ENCODE data around the gene JAM2. TPM values are rescaled to one million over a fixed set of nuclear protein-coding genes. Genes with fewer than 3 reads are reported as not detected.

Gene JAM2
- total RNA-seq, 1 donor from 2014 or later: 6.6 TPM

GRCh38 chr21:25734654-25734903, 95.5 kb downstream of the JAM2 start:
- no peak for TF ChIP-seq CTCF (IDR thresholded peaks at IDR 0.05)
- Mint-ChIP-seq H3K4me1 (ENCODE audit: low read depth) (peaks cover 36% of the 10 kb centered on the region), H3K4me3 (ENCODE audit: unreplicated experiment) (peak overlapping the region; percentile 98), H3K27ac (ENCODE audit: unreplicated experiment) (peak overlapping the region; percentile 100), H3K36me3 (ENCODE audit: low read depth) (no peaks in the 10 kb centered on the region), H3K27me3 (ENCODE audit: low read depth) (no peaks in the 10 kb centered on the region), H3K9me3 (ENCODE audit: low read depth) (no peaks in the 10 kb centered on the region)
- no peak for DNase-seq (ENCODE audit: low spot score)

- no peaks in the 10 kb centered on the region for H3K27me3 Mint-ChIP-seq (ENCODE audit: low read depth)
- peaks cover 36% of the 10 kb centered on the region for H3K4me1 Mint-ChIP-seq (ENCODE audit: low read depth)
- H3K36me3 Mint-ChIP-seq (ENCODE audit: low read depth): no peaks in the 10 kb centered on the region
- DNase-seq (ENCODE audit: low spot score): peak; percentile 99
- H3K4me3 Mint-ChIP-seq (ENCODE audit: unreplicated experiment): peak within 1 kb of the TSS; percentile 98
- TF ChIP-seq CTCF (IDR thresholded peaks at IDR 0.05): peak; percentile 49
- peak within 1 kb of the TSS; percentile 100 for H3K27ac Mint-ChIP-seq (ENCODE audit: unreplicated experiment)
- no peaks in the 10 kb centered on the region for H3K9me3 Mint-ChIP-seq (ENCODE audit: low read depth)
These were observed 96.0 kb downstream of the JAM2 start, which contains the start of the genes ATP5PF and GABPA for GRCh38 chr21:25734904-25735645. Gene ATP5PF, minus strand, starts transcription at chr21:25734904. Its CDS starts 5,110 bp downstream, at chr21:25729794. Gene GABPA, plus strand, starts transcription at chr21:25734972. Its CDS starts 6,627 bp downstream, at chr21:25741599.

- Mint-ChIP-seq H3K4me1 (ENCODE audit: low read depth) (peaks cover 36% of the 10 kb centered on the region), H3K4me3 (ENCODE audit: unreplicated experiment) (peak overlapping the region; percentile 98), H3K9me3 (ENCODE audit: low read depth) (no peaks in the 10 kb centered on the region), H3K27ac (ENCODE audit: unreplicated experiment) (peak overlapping the region; percentile 92), H3K27me3 (ENCODE audit: low read depth) (no peaks in the 10 kb centered on the region), H3K36me3 (ENCODE audit: low read depth) (no peaks in the 10 kb centered on the region)
- peak; percentile 95 for DNase-seq (ENCODE audit: low spot score)
- TF ChIP-seq CTCF (IDR thresholded peaks at IDR 0.05): no peak
These were observed 96.9 kb downstream of the JAM2 start for GRCh38 chr21:25735646-25736597.

GRCh38 chr21:25737421-25737820, 98.4 kb downstream of the JAM2 start:
- no peak for DNase-seq (ENCODE audit: low spot score)
- Mint-ChIP-seq H3K4me1 (ENCODE audit: low read depth) (peaks cover 32% of the 10 kb centered on the region), H3K9me3 (ENCODE audit: low read depth) (no peaks in the 10 kb centered on the region), H3K27ac (ENCODE audit: unreplicated experiment) (no peak overlapping the region), H3K36me3 (ENCODE audit: low read depth) (no peaks in the 10 kb centered on the region), H3K27me3 (ENCODE audit: low read depth) (no peaks in the 10 kb centered on the region), H3K4me3 (ENCODE audit: unreplicated experiment) (no peak overlapping the region)
- TF ChIP-seq CTCF (IDR thresholded peaks at IDR 0.05): no peak

- TF ChIP-seq CTCF (IDR thresholded peaks at IDR 0.05): no peak
- no peak for DNase-seq (ENCODE audit: low spot score)
- Mint-ChIP-seq H3K9me3 (ENCODE audit: low read depth) (no peaks in the 10 kb centered on the region), H3K4me1 (ENCODE audit: low read depth) (no peaks in the 10 kb centered on the region), H3K36me3 (ENCODE audit: low read depth) (peaks cover 1% of the 10 kb centered on the region), H3K27me3 (ENCODE audit: low read depth) (no peaks in the 10 kb centered on the region), H3K4me3 (ENCODE audit: unreplicated experiment) (no peak overlapping the region), H3K27ac (ENCODE audit: unreplicated experiment) (no peak overlapping the region)
These were observed 103.8 kb downstream of the JAM2 start for GRCh38 chr21:25742900-25743299.

Measured in chondrocyte (in vitro differentiated cells).